ENCODE data around the gene TAX1BP3. TPM values are rescaled to one million over a fixed set of nuclear protein-coding genes. Genes with fewer than 3 reads are reported as not detected.

Gene TAX1BP3
- total and polyA plus RNA-seq, 9 of the 15 experiments (the other 6 are each of a cell fraction or from before 2014, with no cell fraction given), result 0.99 to 14.5 (median 6.2) TPM

- peak; percentile 3; the same call in 2 of the 3 replicates for ATAC-seq
- in situ Hi-C loops (cut with MboI), result no loop called here
- intact Hi-C loops (cut with micrococcal nuclease), result loop anchor here (5.0 kb wide), 1 partner anchor 33 kb away; no protein-coding TSS in a partner anchor
- peak in 1 of 4 experiments; percentile 15 for DNase-seq (ENCODE audit: extremely low read depth in 1 of 4, low spot score in 3 of 4)
- 27% methylated on average over 14 of the region's 38 CpGs for WGBS (ENCODE audit: insufficient coverage, low coverage, missing lambda C conversion rate)
- peak overlapping the region; percentile 63 for H3K4me3 ChIP-seq
- BruUV-seq (replicated peaks), result TSS peak; percentile 62
- peaks cover 12 to 25% of the 10 kb centered on the region in 2 experiments for H3K4me1 ChIP-seq (replicated peaks in 1 of 2; ENCODE audit: control insufficient read depth in 2 of 2, insufficient read depth in 2 of 2, low read length in 2 of 2)
- POLR2A ChIA-PET, result interaction anchor here (0.5 to 1.0 kb wide), 3 partner anchors 9 to 1959 kb away, joined by 3 to 7 read pairs (median 5); no protein-coding TSS in a partner anchor
- H3K4me2 ChIP-seq (ENCODE audit: insufficient read depth, low read length), result peak overlapping the region; percentile 75
- H3K79me2 ChIP-seq (ENCODE audit: control insufficient read depth, insufficient read depth, low read length), result peaks cover 20% of the 10 kb centered on the region
- peaks cover 9% of the 10 kb centered on the region; the same call in 2 of the 3 replicates for H3K36me3 ChIP-seq (ENCODE audit: control insufficient read depth, insufficient read depth, low read length)
- H3K9ac ChIP-seq (ENCODE audit: insufficient read depth in 1 of 2, low read depth in 2 of 2, low read length in 2 of 2), result peak overlapping the region; percentile 70 to 92
- no peaks in the 10 kb centered on the region for H3K27me3 ChIP-seq (ENCODE audit: control insufficient read depth in 2 of 2, insufficient read depth in 2 of 2, low read length in 2 of 2)
- no peaks in the 10 kb centered on the region for H3K9me1 ChIP-seq (ENCODE audit: control insufficient read depth, insufficient read depth, low read length)
- FAIRE-seq, result no peak
- no peaks in the 10 kb centered on the region for H4K20me1 ChIP-seq (replicated peaks; ENCODE audit: control insufficient read depth, insufficient read depth, low read length)
- H3K27ac ChIP-seq (ENCODE audit: extremely low read depth, low read depth, low read length), result peak overlapping the region; percentile 21
- H3K9me3 ChIP-seq (replicated peaks; ENCODE audit: control insufficient read depth, insufficient read depth, low read depth, low read length), result no peaks in the 10 kb centered on the region
- H2AFZ ChIP-seq (ENCODE audit: low read depth, low read length), result peak overlapping the region; percentile 54
- CTCF ChIA-PET (ENCODE audit: low intra/inter-chr PET ratio), result no interaction called here
- TF ChIP-seq KDM2B (CRISPR knock-in tag; IDR thresholded peaks at IDR 0.05) (no peak), NR2C1 (IDR thresholded peaks at IDR 0.05) (peak; percentile 18; the same call in 1 of the 2 replicates), NR2C1 (tag; IDR thresholded peaks at IDR 0.05) (no peak), STAT5B (CRISPR knock-in tag; IDR thresholded peaks at IDR 0.05) (no peak), ZBTB34 (CRISPR knock-in tag; IDR thresholded peaks at IDR 0.05) (no peak), CBX1 (IDR thresholded peaks at IDR 0.05; ENCODE audit: low read depth) (no peak), ZNF217 (CRISPR knock-in tag; IDR thresholded peaks at IDR 0.05) (no peak), NFE2L1 (tag; IDR thresholded peaks at IDR 0.05; ENCODE audit: borderline replicate concordance, low read depth) (no peak), CHD1 (IDR thresholded peaks at IDR 0.05; ENCODE audit: low read length) (no peak), TOE1 (IDR thresholded peaks at IDR 0.05; ENCODE audit: borderline replicate concordance) (peak; percentile 3; the same call in 1 of the 2 replicates), TOE1 (CRISPR knock-in tag; IDR thresholded peaks at IDR 0.05; ENCODE audit: borderline replicate concordance, low read depth) (no peak), HDAC1 (IDR thresholded peaks at IDR 0.05) (peak in 1 of 2 experiments; percentile 54; a peak in 1 of 4 replicates), ZNF699 (CRISPR knock-in tag; IDR thresholded peaks at IDR 0.05; ENCODE audit: insufficient replicate concordance) (no peak)
- TF ChIP-seq, protein P1, sequence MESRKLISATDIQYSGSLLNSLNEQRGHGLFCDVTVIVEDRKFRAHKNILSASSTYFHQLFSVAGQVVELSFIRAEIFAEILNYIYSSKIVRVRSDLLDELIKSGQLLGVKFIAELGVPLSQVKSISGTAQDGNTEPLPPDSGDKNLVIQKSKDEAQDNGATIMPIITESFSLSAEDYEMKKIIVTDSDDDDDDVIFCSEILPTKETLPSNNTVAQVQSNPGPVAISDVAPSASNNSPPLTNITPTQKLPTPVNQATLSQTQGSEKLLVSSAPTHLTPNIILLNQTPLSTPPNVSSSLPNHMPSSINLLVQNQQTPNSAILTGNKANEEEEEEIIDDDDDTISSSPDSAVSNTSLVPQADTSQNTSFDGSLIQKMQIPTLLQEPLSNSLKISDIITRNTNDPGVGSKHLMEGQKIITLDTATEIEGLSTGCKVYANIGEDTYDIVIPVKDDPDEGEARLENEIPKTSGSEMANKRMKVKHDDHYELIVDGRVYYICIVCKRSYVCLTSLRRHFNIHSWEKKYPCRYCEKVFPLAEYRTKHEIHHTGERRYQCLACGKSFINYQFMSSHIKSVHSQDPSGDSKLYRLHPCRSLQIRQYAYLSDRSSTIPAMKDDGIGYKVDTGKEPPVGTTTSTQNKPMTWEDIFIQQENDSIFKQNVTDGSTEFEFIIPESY (CRISPR knock-in tag; IDR thresholded peaks at IDR 0.05), result peak; percentile 95
- TF ChIP-seq, protein P2, sequence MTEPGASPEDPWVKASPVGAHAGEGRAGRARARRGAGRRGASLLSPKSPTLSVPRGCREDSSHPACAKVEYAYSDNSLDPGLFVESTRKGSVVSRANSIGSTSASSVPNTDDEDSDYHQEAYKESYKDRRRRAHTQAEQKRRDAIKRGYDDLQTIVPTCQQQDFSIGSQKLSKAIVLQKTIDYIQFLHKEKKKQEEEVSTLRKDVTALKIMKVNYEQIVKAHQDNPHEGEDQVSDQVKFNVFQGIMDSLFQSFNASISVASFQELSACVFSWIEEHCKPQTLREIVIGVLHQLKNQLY (CRISPR knock-in tag; conservative IDR thresholded peaks at IDR 0.05), result no peak
- TF ChIP-seq, protein P3, sequence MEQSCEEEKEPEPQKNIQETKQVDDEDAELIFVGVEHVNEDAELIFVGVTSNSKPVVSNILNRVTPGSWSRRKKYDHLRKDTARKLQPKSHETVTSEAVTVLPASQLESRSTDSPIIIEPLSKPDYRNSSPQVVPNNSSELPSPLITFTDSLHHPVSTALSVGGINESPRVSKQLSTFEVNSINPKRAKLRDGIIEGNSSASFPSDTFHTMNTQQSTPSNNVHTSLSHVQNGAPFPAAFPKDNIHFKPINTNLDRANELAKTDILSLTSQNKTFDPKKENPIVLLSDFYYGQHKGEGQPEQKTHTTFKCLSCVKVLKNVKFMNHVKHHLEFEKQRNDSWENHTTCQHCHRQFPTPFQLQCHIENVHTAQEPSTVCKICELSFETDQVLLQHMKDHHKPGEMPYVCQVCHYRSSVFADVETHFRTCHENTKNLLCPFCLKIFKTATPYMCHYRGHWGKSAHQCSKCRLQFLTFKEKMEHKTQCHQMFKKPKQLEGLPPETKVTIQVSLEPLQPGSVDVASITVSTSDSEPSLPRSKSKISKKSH (CRISPR knock-in tag; IDR thresholded peaks at IDR 0.05), result no peak
These were observed 32.8 kb downstream of the TAX1BP3 start for GRCh38 chr17:3635474-3636153.

All from K562 (cell line).